ENCODE data around the gene RREB1. TPM values are rescaled to one million over a fixed set of nuclear protein-coding genes. Genes with fewer than 3 reads are reported as not detected.

RREB1 gene
- total and polyA plus RNA-seq, 9 donors: 7.3 to 64.4 (median 50.1) TPM

- 7 to 20% (median 11%) methylated on average over 3 of the region's 3 CpGs for WGBS, 3 donors
- H3K9me3 ChIP-seq: no peaks in the 10 kb centered on the region
- H3K4me1 ChIP-seq (ENCODE audit: insufficient read depth): peaks cover 29% of the 10 kb centered on the region
- intact Hi-C loops (cut with DNase I): no loop called here
- no peaks in the 10 kb centered on the region for H3K27me3 ChIP-seq
- peak in 2 of 5 donors; percentile 29 to 44 for DNase-seq
- TF ChIP-seq EP300 (IDR thresholded peaks at IDR 0.05): no peak
- no peak for TF ChIP-seq POLR2A (IDR thresholded peaks at IDR 0.05)
- TF ChIP-seq CTCF (IDR thresholded peaks at IDR 0.05): no peak
- peak overlapping the region in 1 of 2 donors; percentile 24 for H3K27ac ChIP-seq
- no peak overlapping the region for H3K4me3 ChIP-seq
- no peaks in the 10 kb centered on the region for H3K36me3 ChIP-seq
Measured at GRCh38 chr6:7169296-7169721, 61.5 kb downstream of the RREB1 start.

- no peaks in the 10 kb centered on the region for H3K36me3 ChIP-seq
- no peak overlapping the region for H3K4me3 ChIP-seq
- H3K4me1 ChIP-seq (ENCODE audit: insufficient read depth): peaks cover 23% of the 10 kb centered on the region
- 87 to 89% (median 89%) methylated on average over 6 of the region's 6 CpGs for WGBS, 3 donors
- intact Hi-C loops (cut with DNase I): no loop called here
- no peak overlapping the region for H3K27ac ChIP-seq
- TF ChIP-seq CTCF (IDR thresholded peaks at IDR 0.05) (no peak), EP300 (IDR thresholded peaks at IDR 0.05) (no peak), POLR2A (IDR thresholded peaks at IDR 0.05) (no peak)
- no peak for DNase-seq
- no peaks in the 10 kb centered on the region for H3K9me3 ChIP-seq
- H3K27me3 ChIP-seq: no peaks in the 10 kb centered on the region
Measured at GRCh38 chr6:7170117-7170732, 62.5 kb downstream of the RREB1 start.

- Histone ChIP-seq H3K27me3 (no peaks in the 10 kb centered on the region), H3K4me1 (ENCODE audit: insufficient read depth) (peaks cover 21% of the 10 kb centered on the region), H3K27ac (no peak overlapping the region), H3K36me3 (no peaks in the 10 kb centered on the region), H3K9me3 (no peaks in the 10 kb centered on the region), H3K4me3 (no peak overlapping the region)
- WGBS, 3 donors: 81 to 83% (median 83%) methylated on average over 10 of the region's 10 CpGs
- TF ChIP-seq POLR2A (IDR thresholded peaks at IDR 0.05) (no peak), CTCF (IDR thresholded peaks at IDR 0.05) (no peak)
- intact Hi-C loops (cut with DNase I): no loop called here
- DNase-seq: no peak
Measured at GRCh38 chr6:7171119-7171518, 63.4 kb downstream of the RREB1 start.

- Histone ChIP-seq H3K36me3 (no peaks in the 10 kb centered on the region), H3K4me3 (no peak overlapping the region), H3K9me3 (no peaks in the 10 kb centered on the region), H3K4me1 (ENCODE audit: insufficient read depth) (peaks cover 19% of the 10 kb centered on the region), H3K27me3 (no peaks in the 10 kb centered on the region), H3K27ac (no peak overlapping the region)
- intact Hi-C loops (cut with DNase I): no loop called here
- no peak for DNase-seq
- no peak for TF ChIP-seq CTCF (IDR thresholded peaks at IDR 0.05)
- no peak for TF ChIP-seq EP300 (IDR thresholded peaks at IDR 0.05)
- TF ChIP-seq POLR2A (IDR thresholded peaks at IDR 0.05): no peak
- 92 to 98% (median 96%) methylated on average over 5 of the region's 5 CpGs for WGBS, 3 donors
Measured at GRCh38 chr6:7171733-7172132, 64.0 kb downstream of the RREB1 start.
